Embryonic facial prominence (tissue), 1 donor: ENCODE data around the gene STARD3.
A peak's percentile ranks its signal among the peaks of the same experiment; 100 is the strongest.
"Not testable (repeated sequence)": the region's sequence is repeated elsewhere in the genome, so short reads cannot be mapped to it uniquely, and the experiment has no call there.

Source experiments
- DNase-seq: peaks from one replicate; pipeline ENCODE4 v3.0.0-alpha.2; 2016; ENCODE audit errors: extremely low spot score

Gene STARD3

GRCh38 chr17:39636927-39637736 lies at the start of gene STARD3:
Gene STARD3, plus strand, starts transcription at chr17:39637144. Its CDS starts 16,388 bp downstream, at chr17:39653532.
- DNase-seq = peak; percentile 70

- DNase-seq = not testable (repeated sequence)
These were observed 46.8 kb upstream of the STARD3 start for GRCh38 chr17:39590180-39590579.

- no peak for DNase-seq
These were observed 44.7 kb upstream of the STARD3 start for GRCh38 chr17:39591958-39592954.

- DNase-seq = no peak
These were observed 43.6 kb upstream of the STARD3 start for GRCh38 chr17:39593371-39593770.

GRCh38 chr17:39595294-39595693 lies 41.6 kb upstream of the STARD3 start:
- DNase-seq = no peak

GRCh38 chr17:39595928-39596510 lies 40.9 kb upstream of the STARD3 start:
- no peak for DNase-seq

- DNase-seq = no peak
These were observed 40.2 kb upstream of the STARD3 start for GRCh38 chr17:39596543-39597267.

GRCh38 chr17:39597372-39598046 lies 39.4 kb upstream of the STARD3 start:
- no peak for DNase-seq

GRCh38 chr17:39598047-39598481 lies 38.9 kb upstream of the STARD3 start:
- DNase-seq = no peak

GRCh38 chr17:39598630-39599003 lies 38.3 kb upstream of the STARD3 start:
- no peak for DNase-seq

- DNase-seq = no peak
These were observed 37.8 kb upstream of the STARD3 start for GRCh38 chr17:39599004-39599664.

GRCh38 chr17:39599665-39600231 lies 37.2 kb upstream of the STARD3 start:
- DNase-seq = no peak

- no peak for DNase-seq
These were observed 36.5 kb upstream of the STARD3 start for GRCh38 chr17:39600288-39600996.

- DNase-seq = no peak
These were observed 35.8 kb upstream of the STARD3 start for GRCh38 chr17:39600997-39601597.

- no peak for DNase-seq
These were observed 35.0 kb upstream of the STARD3 start for GRCh38 chr17:39601758-39602532.

GRCh38 chr17:39602533-39603303 lies 34.2 kb upstream of the STARD3 start:
- DNase-seq = no peak

GRCh38 chr17:39603304-39604016 lies 33.5 kb upstream of the STARD3 start:
- no peak for DNase-seq
